Lower lobe of right lung (tissue), 2 donors: ENCODE results near the gene PPP1R13L. TPM values are rescaled to one million over a fixed set of nuclear protein-coding genes. Genes with fewer than 3 reads are reported as not detected.

Source experiments
- ATAC-seq, 2 donors: fragments of 200-7000 bp; cut with Tn5 transposase; one replicate each; pipeline ENCODE4 v1.9.1; 2020 to 2022; ENCODE audit warnings: mild to moderate bottlenecking in 2 of 2, moderate library complexity in 2 of 2
- DNase-seq: peaks from one replicate; pipeline ENCODE4 v3.0.0-alpha.2; 2020
- H3K27ac ChIP-seq: fragments of 200-600 bp; one replicate; pipeline ENCODE4 v1.8.0; 2022
- H3K27me3 ChIP-seq: fragments of 200-600 bp; one replicate; pipeline ENCODE4 v1.8.0; 2022; ENCODE audit warnings: low read depth
- H3K36me3 ChIP-seq: fragments of 200-600 bp; one replicate; pipeline ENCODE4 v1.8.0; 2022; ENCODE audit warnings: mild to moderate bottlenecking
- H3K4me1 ChIP-seq: fragments of 200-600 bp; one replicate; pipeline ENCODE4 v1.8.0; 2022
- H3K4me3 ChIP-seq: fragments of 200-600 bp; one replicate; pipeline ENCODE4 v1.8.0; 2022; ENCODE audit warnings: mild to moderate bottlenecking
- H3K9me3 ChIP-seq: fragments of 200-600 bp; one replicate; pipeline ENCODE4 v1.8.0; 2022
- CTCF ChIP-seq: fragments of 200-600 bp; IDR thresholded peaks from one replicate; pipeline ENCODE4 v1.8.0; 2022; ENCODE audit warnings: antibody characterized with exemption, mild to moderate bottlenecking
- intact Hi-C: fragments of 100-400 bp; cut with DNase I; formaldehyde crosslinking; loops from one replicate; pipeline ENCODE4 v1.11.0; 2022
- total RNA-seq: library from RNA; stranded (reverse); fragmentation: NEBNext Ultra II Directional; extraction: Animal tissue kit (Norgen Biotek cat#: 25700); gene quantifications from one replicate; pipeline ENCODE4 v1.2.1, GENCODE V29; 2021
- donor health status: DM: no; HTN: yes; CAD: no; lungs with severe emphysema.

The PPP1R13L gene
- total RNA-seq, 1 donor from 2014 or later, result 43.8 TPM

GRCh38 chr19:45348367-45349125 lies 56.3 kb downstream of the PPP1R13L start:
- no peak for TF ChIP-seq CTCF
- Histone ChIP-seq H3K27me3 (peaks cover 20% of the 10 kb centered on the region), H3K36me3 (peaks cover 26% of the 10 kb centered on the region), H3K9me3 (no peaks in the 10 kb centered on the region), H3K4me1 (no peaks in the 10 kb centered on the region), H3K4me3 (no peak overlapping the region), H3K27ac (no peak overlapping the region)
- intact Hi-C loops, result no loop called here
- DNase-seq (no peak), ATAC-seq (no peak)

DNA sequence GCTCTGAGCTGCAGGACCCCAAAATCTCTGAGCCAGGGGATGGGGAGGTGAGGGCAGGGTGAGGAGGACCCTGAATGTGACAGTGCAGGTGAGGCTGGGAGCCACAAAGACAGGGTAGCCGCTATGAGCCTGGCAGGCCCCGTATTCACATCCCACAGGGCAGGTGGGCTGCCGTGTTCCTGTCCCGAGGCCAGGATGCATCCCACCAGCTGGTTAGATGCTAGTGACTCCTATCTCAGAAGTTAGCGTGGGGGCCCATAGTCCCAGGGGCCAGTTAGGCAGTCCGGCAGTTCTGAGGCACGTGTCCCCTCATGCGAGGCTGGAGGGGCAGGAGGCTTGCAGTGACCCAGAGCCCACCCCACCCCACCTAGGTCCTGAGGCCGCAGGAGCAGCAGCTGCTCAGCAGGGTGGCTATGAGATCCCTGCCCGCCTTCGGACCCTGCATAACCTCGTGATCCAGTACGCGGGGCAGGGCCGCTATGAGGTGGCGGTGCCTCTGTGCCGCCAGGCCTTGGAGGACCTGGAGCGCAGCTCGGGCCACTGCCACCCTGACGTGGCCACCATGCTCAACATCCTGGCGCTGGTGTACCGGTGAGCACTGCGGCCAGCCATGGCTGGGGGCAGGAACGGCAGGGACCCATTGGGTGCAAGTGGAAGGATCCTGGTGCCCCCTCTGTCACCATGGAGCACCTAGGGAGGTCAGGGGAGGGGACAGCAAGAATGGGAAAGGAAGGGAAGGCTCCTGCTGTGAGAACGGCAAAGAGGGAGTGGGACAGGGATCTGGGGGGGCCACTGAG lies 57.1 kb downstream of the PPP1R13L start:
- Histone ChIP-seq H3K27ac (no peak overlapping the region), H3K4me1 (no peaks in the 10 kb centered on the region), H3K4me3 (no peak overlapping the region), H3K27me3 (peaks cover 20% of the 10 kb centered on the region), H3K9me3 (no peaks in the 10 kb centered on the region), H3K36me3 (peaks cover 19% of the 10 kb centered on the region)
- intact Hi-C loops, result no loop called here
- DNase-seq, result no peak
- TF ChIP-seq CTCF, result no peak
- ATAC-seq, result no peak

GRCh38 chr19:45346449-45346848 lies 58.4 kb downstream of the PPP1R13L start:
- ATAC-seq, result no peak
- Histone ChIP-seq H3K27me3 (peaks cover 20% of the 10 kb centered on the region), H3K4me1 (no peaks in the 10 kb centered on the region), H3K27ac (no peak overlapping the region), H3K36me3 (peaks cover 5% of the 10 kb centered on the region), H3K9me3 (no peaks in the 10 kb centered on the region), H3K4me3 (no peak overlapping the region)
- no peak for DNase-seq
- intact Hi-C loops, result no loop called here
- no peak for TF ChIP-seq CTCF

GRCh38 chr19:45345506-45345860 lies 59.4 kb downstream of the PPP1R13L start:
- intact Hi-C loops, result no loop called here
- H3K4me3 ChIP-seq, result no peak overlapping the region
- no peak overlapping the region for H3K27ac ChIP-seq
- ATAC-seq (no peak), DNase-seq (no peak)
- TF ChIP-seq CTCF, result no peak
- no peaks in the 10 kb centered on the region for H3K36me3 ChIP-seq
- peaks cover 25% of the 10 kb centered on the region for H3K27me3 ChIP-seq
- no peaks in the 10 kb centered on the region for H3K4me1 ChIP-seq
- no peaks in the 10 kb centered on the region for H3K9me3 ChIP-seq

GRCh38 chr19:45344621-45345505 lies 60.0 kb downstream of the PPP1R13L start:
- H3K27ac ChIP-seq, result no peak overlapping the region
- no peaks in the 10 kb centered on the region for H3K4me1 ChIP-seq
- no peak for DNase-seq
- H3K27me3 ChIP-seq, result peaks cover 31% of the 10 kb centered on the region
- no peaks in the 10 kb centered on the region for H3K9me3 ChIP-seq
- no peak for ATAC-seq
- H3K4me3 ChIP-seq, result no peak overlapping the region
- intact Hi-C loops, result no loop called here
- H3K36me3 ChIP-seq, result no peaks in the 10 kb centered on the region
- no peak for TF ChIP-seq CTCF
